Measurements from ENCODE around the gene PAH. TPM values are rescaled to one million over a fixed set of nuclear protein-coding genes. Genes with fewer than 3 reads are reported as not detected.

PAH gene
- total RNA-seq, 1 experiment from 2014 or later, result 5.7 TPM

DNA sequence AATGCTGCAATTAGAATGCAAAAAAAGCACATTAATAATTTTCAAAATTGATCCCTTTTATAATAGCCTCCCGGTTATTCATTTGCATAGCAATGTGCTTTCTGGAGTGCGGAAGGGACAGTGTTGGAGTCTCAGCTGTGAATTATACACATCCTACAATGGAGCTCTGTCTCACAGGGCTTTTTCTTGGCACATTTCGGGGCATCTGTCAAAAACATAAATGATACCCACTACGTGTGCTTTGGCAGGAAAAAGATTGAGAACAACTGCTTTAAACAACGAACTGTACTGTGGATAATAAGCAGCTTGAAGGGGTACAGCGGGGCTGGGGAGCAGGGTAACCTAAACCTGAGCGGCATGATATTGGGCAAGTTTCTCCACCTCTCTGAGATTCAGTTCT lies 123.1 kb downstream of the PAH start (continued):
- TF ChIP-seq, protein P1, sequence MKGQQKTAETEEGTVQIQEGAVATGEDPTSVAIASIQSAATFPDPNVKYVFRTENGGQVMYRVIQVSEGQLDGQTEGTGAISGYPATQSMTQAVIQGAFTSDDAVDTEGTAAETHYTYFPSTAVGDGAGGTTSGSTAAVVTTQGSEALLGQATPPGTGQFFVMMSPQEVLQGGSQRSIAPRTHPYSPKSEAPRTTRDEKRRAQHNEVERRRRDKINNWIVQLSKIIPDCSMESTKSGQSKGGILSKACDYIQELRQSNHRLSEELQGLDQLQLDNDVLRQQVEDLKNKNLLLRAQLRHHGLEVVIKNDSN (CRISPR knock-in tag; IDR thresholded peaks at IDR 0.05), result no peak
- TF ChIP-seq NFYB (CRISPR knock-in tag; conservative IDR thresholded peaks at IDR 0.05; ENCODE audit: low read depth) (no peak), ZNF416 (CRISPR knock-in tag; IDR thresholded peaks at IDR 0.05) (no peak)

Other genes with a start within 250 kb of the PAH start
- gene ASCL1, start 40.4 kb upstream of the PAH start, total RNA-seq (2021), result 0.07 to 0.14 TPM (median 0.07 TPM) in 3 replicates